Measurements from ENCODE around the gene ABHD15. TPM values are rescaled to one million over a fixed set of nuclear protein-coding genes. Genes with fewer than 3 reads are reported as not detected.

Gene ABHD15
- total RNA-seq, 2 donors from 2014 or later = 9.0 to 9.5 TPM

DNA sequence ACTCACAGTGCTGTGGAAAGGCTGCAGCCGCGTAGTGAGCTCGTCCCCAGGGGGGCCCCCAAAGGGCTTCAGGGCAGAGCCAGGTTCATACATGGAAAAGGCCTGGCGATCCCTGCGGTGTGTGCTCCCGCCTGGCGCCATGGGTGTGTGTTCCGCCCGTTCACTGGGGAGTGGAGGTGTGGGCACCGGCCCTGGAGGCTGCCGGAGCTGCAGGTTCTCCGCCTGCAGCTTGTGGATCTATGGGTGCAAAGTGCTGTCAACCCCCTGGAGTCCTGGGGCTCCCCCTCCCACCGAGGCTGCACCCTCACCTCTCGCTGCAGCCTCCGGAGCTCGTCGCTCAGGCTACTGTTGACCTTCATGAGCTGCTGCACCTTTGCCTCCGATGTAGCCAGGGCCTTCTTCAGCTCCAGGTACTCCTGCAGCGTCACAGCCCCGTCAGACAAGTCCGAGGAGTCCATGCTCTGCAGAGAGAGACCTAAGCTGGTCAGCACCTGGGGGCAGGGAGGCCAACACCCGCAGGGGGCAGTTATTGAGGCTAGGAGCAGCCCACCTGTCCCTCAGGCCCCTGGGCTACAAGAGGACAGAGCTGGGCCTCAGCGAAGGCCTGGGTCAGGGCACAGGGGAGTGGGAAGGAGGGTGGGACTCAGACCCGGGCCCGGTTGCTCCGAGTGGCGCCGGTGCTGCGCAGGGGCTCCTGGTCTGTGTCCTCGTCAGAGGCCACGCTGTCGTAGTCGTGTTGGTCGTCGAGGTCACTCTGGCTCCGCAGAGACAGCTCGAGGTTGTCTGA, 9.6 kb upstream of the ABHD15 start:
- no peak overlapping the region for H3K4me3 ChIP-seq
- H3K27ac ChIP-seq = no peak overlapping the region
- peaks cover 0 to 39% of the 10 kb centered on the region in 2 donors for H3K4me1 ChIP-seq
- no peaks in the 10 kb centered on the region for H3K9me3 ChIP-seq
- TF ChIP-seq, protein P1, sequence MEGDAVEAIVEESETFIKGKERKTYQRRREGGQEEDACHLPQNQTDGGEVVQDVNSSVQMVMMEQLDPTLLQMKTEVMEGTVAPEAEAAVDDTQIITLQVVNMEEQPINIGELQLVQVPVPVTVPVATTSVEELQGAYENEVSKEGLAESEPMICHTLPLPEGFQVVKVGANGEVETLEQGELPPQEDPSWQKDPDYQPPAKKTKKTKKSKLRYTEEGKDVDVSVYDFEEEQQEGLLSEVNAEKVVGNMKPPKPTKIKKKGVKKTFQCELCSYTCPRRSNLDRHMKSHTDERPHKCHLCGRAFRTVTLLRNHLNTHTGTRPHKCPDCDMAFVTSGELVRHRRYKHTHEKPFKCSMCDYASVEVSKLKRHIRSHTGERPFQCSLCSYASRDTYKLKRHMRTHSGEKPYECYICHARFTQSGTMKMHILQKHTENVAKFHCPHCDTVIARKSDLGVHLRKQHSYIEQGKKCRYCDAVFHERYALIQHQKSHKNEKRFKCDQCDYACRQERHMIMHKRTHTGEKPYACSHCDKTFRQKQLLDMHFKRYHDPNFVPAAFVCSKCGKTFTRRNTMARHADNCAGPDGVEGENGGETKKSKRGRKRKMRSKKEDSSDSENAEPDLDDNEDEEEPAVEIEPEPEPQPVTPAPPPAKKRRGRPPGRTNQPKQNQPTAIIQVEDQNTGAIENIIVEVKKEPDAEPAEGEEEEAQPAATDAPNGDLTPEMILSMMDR (IDR thresholded peaks at IDR 0.05) = no peak
- H3K27me3 ChIP-seq = no peaks in the 10 kb centered on the region
- no peak for DNase-seq (ENCODE audit: low spot score)
- peaks cover 76% of the 10 kb centered on the region for H3K36me3 ChIP-seq

DNA sequence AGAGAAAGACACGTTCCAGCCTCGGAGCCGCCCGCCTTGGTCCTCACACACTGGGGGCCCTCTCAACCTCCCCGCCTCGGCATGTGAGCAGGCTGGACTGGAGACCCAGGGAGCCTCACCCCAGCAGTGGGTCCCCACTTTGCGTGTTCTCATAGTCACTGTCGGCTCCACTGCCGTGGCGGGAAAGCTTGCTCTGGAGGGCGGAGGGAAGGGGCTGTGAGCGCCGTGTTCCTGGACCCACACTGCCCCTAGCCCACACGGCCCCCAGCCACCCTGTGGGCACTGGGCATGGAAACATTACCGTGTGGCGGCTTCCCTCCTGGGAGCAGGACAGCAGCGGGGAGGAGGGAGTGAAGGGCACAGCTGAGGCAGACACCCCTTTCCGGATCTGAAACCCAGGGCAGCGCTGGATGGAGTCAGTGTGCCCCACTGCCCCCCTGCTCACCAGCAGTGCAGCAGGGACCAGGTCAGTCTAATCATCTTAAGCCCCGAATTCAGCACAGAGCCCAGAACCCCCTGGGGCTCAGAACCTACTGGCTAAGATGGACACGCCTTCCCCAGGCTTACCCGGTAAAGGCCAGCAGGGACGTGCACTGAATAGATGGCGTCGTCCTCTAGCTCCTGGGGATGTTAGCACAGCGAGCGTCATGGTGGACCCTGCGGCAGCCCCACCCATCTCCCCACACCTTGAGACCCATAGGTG, 8.8 kb upstream of the ABHD15 start:
- Histone ChIP-seq H3K36me3 (peaks cover 69% of the 10 kb centered on the region), H3K4me3 (no peak overlapping the region), H3K27ac (no peak overlapping the region), H3K27me3 (no peaks in the 10 kb centered on the region), H3K9me3 (no peaks in the 10 kb centered on the region), H3K4me1 (peaks cover 0 to 41% of the 10 kb centered on the region in 2 donors)
- DNase-seq (ENCODE audit: low spot score) = no peak
- TF ChIP-seq, protein P1 (IDR thresholded peaks at IDR 0.05) = no peak

DNA sequence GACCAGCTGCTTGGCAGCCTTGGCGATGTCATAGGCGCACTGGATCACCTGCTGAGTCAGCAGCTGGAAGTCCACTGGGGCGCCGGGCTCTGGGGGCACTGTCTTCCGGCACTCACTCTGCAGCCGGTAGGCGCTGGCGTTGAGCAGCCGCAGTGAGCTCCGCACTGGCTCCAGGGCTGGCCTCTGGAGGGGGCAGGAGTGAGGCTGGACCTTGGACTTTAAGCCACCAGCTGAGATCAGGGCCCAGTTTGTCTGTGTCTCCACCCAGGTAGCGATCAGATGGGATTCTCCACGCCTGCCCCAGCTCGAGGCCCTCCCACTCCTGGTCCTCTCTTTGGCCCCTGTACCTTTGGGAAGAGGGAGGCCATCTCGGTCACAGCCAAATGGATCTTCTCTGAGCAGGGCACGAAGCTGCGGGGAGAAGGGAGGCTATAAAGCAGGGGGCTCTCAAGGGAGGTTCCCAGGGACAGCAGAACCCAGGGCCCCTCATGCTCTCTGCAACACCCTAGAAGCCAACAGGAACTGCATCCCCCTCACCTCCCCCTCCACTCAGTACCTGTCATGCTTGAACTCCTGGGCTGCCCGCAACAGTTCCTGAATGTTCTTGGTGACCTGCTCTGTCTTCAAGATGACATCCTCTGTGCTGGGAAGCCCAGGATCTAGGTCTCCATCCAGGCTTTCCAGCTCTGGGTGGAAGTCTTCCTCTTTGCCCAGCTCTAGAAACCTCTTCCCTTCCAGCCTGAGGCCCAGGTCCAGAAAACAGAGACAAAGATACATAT, 8.1 kb upstream of the ABHD15 start:
- DNase-seq (ENCODE audit: low spot score) = no peak
- Histone ChIP-seq H3K4me3 (no peak overlapping the region), H3K27ac (no peak overlapping the region), H3K9me3 (no peaks in the 10 kb centered on the region), H3K4me1 (peaks cover 0 to 35% of the 10 kb centered on the region in 2 donors), H3K36me3 (peaks cover 63% of the 10 kb centered on the region), H3K27me3 (no peaks in the 10 kb centered on the region)
- TF ChIP-seq, protein P1 (IDR thresholded peaks at IDR 0.05) = no peak

DNA sequence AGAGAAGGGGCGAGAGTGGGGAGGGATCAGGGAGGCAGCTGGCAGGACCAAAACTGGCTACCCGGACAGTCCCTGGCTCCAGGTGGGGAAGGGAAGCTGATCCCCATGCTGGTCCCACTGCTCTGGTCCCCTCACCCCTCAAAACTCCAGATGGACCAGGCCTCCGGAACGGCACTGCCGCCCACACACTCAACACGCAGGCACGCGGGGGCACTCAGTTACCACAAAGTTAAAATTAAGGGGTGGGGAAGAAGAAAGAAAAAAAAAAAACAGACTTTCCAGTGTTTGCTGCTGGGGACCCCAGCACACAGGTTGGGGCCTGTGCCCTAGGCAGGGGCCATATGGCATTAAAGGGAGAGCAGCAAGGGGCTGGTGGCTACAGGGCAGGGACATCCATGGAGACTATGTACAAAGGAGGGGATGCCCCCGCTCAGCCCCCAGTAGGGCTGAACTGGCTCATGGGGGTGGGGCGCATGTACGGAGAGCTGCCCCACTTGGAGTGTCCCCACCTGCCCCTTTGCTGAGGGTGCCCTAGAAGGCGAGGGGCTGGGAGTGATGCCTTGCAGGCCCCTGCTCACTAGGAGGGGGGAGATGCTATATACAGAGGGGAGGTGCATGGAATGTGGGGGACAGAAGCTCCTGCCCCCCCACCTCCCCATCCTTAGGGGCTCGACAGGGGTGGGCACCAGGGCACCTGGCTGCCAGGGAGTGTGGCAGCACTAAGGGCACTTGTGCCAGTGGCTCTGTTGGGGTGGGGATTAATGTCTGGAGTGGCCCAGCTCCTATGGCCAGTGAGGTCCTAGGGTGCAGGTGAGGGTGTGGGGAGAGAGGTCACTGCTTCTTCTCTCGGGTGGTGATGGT, 7.3 kb upstream of the ABHD15 start:
- Histone ChIP-seq H3K36me3 (peaks cover 54% of the 10 kb centered on the region), H3K4me1 (peaks cover 0 to 41% of the 10 kb centered on the region in 2 donors), H3K9me3 (no peaks in the 10 kb centered on the region), H3K27ac (no peak overlapping the region), H3K27me3 (no peaks in the 10 kb centered on the region), H3K4me3 (no peak overlapping the region)
- no peak for DNase-seq (ENCODE audit: low spot score)
- TF ChIP-seq, protein P1 (IDR thresholded peaks at IDR 0.05) = no peak

DNA sequence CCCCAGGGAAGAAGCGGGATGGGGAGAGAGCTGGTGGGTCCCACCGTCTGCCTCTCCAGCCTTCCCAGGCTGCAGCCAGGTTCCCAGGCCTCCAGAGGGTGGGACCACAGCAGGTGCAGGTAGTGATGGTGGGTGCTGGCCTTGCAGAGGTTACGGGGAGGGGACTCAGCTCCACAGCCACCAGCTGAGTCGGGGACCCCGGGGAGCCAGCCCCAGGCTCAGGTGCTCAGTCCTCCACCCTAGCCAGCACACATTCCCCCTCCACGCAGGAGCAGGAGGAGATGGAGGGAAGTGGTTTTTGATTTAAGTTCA, 6.7 kb upstream of the ABHD15 start:
- peak overlapping the region in 1 of 2 donors; percentile 68 for H3K27ac ChIP-seq
- no peak overlapping the region for H3K4me3 ChIP-seq
- peaks cover 0 to 43% of the 10 kb centered on the region in 2 donors for H3K4me1 ChIP-seq
- no peaks in the 10 kb centered on the region for H3K27me3 ChIP-seq
- H3K36me3 ChIP-seq = peaks cover 49% of the 10 kb centered on the region
- TF ChIP-seq, protein P1 (IDR thresholded peaks at IDR 0.05) = no peak
- no peaks in the 10 kb centered on the region for H3K9me3 ChIP-seq
- no peak for DNase-seq (ENCODE audit: low spot score)
